Thyroid gland (tissue), 4 donors: ENCODE data around the gene NEK2. TPM values are rescaled to one million over a fixed set of nuclear protein-coding genes. Genes with fewer than 3 reads are reported as not detected.

Source experiments
- DNase-seq, 2 donors: peaks; one replicate each; pipeline ENCODE4 v3.0.0-alpha.2; 2019
- H3K27ac ChIP-seq, 3 donors: fragments of 200-600 bp; sonication (generic); 1 replicate in 2 of 3; 2 replicates in 1 of 3; pipeline ENCODE4 v1.5.1; 2016 to 2019; ENCODE audit warnings: mild to moderate bottlenecking in 1 of 3, moderate library complexity in 1 of 3
- H3K27me3 ChIP-seq: fragments of 200-600 bp; sonication (generic); one replicate; pipeline ENCODE4 v1.5.1; 2019
- H3K36me3 ChIP-seq, 2 donors: fragments of 200-600 bp; sonication (generic); one replicate each; pipeline ENCODE4 v1.5.1; 2016 to 2019
- H3K4me1 ChIP-seq, 2 donors: fragments of 200-600 bp; sonication (generic); one replicate each; pipeline ENCODE4 v1.5.1; 2017 to 2019
- H3K4me3 ChIP-seq, 3 donors: fragments of 200-600 bp; sonication (generic); replicated peaks in 1 of 3; 1 replicate in 2 of 3; 2 replicates in 1 of 3; pipeline ENCODE4 v1.5.1; 2016; ENCODE audit warnings: mild to moderate bottlenecking in 1 of 3
- H3K9me3 ChIP-seq: fragments of 200-600 bp; sonication (generic); one replicate; pipeline ENCODE4 v1.5.1; 2017
- POLR2A ChIP-seq, 2 donors: fragments of 450-650 bp; IDR thresholded peaks; one replicate each; pipeline ENCODE4 v1.6.1; 2017; ENCODE audit warnings: antibody characterized with exemption in 2 of 2, mild to moderate bottlenecking in 2 of 2, moderate library complexity in 1 of 2
- WGBS, 2 donors: methylation state at CpG; one replicate each; pipeline ENCODE4 v1.1.5; 2017; 5-methylcytosine and 5-hydroxymethylcytosine counted together
- intact Hi-C: fragments of 100-400 bp; cut with DNase I; formaldehyde crosslinking; loops from one replicate; pipeline ENCODE4 v1.15.1; 2023
- total RNA-seq, 4 donors: library from RNA; depleted of rRNA; stranded (reverse); fragments of >200 nt; gene quantifications; one replicate each; pipeline ENCODE4 v1.2.3, GENCODE V29; 2016
- TF ChIP-seq, protein P1 (sequence below), 6 experiments: fragments of 200-600 bp in 3 of 6; fragments of 450-650 bp in 3 of 6; sonication (generic) in 3 of 6; IDR thresholded peaks; one replicate each; pipeline ENCODE4 v1.5.1; 2016 to 2019; ENCODE audit warnings: antibody characterized with exemption in 6 of 6, mild to moderate bottlenecking in 2 of 6, inconsistent platforms in 1 of 6, moderate library complexity in 1 of 6

NEK2 gene
- total RNA-seq, 4 donors from 2014 or later, result 0.11 to 2.4 (median 0.40) TPM; not detected in 1

GRCh38 chr1:211715971-211716370, 40.5 kb upstream of the NEK2 start:
- no peak for TF ChIP-seq POLR2A (IDR thresholded peaks at IDR 0.05)
- TF ChIP-seq, protein P1, sequence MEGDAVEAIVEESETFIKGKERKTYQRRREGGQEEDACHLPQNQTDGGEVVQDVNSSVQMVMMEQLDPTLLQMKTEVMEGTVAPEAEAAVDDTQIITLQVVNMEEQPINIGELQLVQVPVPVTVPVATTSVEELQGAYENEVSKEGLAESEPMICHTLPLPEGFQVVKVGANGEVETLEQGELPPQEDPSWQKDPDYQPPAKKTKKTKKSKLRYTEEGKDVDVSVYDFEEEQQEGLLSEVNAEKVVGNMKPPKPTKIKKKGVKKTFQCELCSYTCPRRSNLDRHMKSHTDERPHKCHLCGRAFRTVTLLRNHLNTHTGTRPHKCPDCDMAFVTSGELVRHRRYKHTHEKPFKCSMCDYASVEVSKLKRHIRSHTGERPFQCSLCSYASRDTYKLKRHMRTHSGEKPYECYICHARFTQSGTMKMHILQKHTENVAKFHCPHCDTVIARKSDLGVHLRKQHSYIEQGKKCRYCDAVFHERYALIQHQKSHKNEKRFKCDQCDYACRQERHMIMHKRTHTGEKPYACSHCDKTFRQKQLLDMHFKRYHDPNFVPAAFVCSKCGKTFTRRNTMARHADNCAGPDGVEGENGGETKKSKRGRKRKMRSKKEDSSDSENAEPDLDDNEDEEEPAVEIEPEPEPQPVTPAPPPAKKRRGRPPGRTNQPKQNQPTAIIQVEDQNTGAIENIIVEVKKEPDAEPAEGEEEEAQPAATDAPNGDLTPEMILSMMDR (IDR thresholded peaks at IDR 0.05), result no peak
- Histone ChIP-seq H3K27ac (no peak overlapping the region), H3K4me1 (no peaks in the 10 kb centered on the region), H3K4me3 (no peak overlapping the region), H3K36me3 (no peaks in the 10 kb centered on the region), H3K9me3 (no peaks in the 10 kb centered on the region), H3K27me3 (no peaks in the 10 kb centered on the region)
- intact Hi-C loops, result no loop called here
- no peak for DNase-seq
- 53 to 61% methylated on average over 2 of the region's 2 CpGs for WGBS, 2 donors

DNA sequence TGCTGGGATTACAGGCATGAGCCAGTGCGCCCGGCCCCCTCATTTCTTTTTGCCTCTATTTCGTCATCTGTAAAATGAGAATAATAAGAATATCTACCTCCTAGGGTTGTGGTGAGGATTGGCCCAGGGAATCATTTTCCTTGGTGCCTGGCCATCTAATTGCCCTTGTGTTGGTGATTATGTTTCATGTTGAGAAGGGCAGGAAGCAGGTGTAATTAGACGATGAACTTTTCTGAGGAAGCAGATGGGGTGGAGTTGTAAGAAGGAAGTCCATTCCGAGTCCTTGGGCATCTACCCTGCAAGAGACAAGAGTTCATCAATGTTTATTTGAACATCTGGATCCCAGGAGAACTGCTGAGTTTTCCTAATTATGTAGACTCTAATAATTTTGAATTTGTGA, 38.7 kb upstream of the NEK2 start:
- Histone ChIP-seq H3K36me3 (no peaks in the 10 kb centered on the region), H3K4me1 (no peaks in the 10 kb centered on the region), H3K4me3 (no peak overlapping the region), H3K27me3 (no peaks in the 10 kb centered on the region), H3K9me3 (no peaks in the 10 kb centered on the region), H3K27ac (no peak overlapping the region)
- 82 to 90% methylated on average over 5 of the region's 5 CpGs for WGBS, 2 donors
- no peak for DNase-seq
- TF ChIP-seq POLR2A (IDR thresholded peaks at IDR 0.05), result no peak
- TF ChIP-seq, protein P1 (IDR thresholded peaks at IDR 0.05), result no peak
- intact Hi-C loops, result no loop called here

- intact Hi-C loops, result no loop called here
- H3K27ac ChIP-seq, result no peak overlapping the region
- no peak for DNase-seq
- H3K9me3 ChIP-seq, result no peaks in the 10 kb centered on the region
- no peak overlapping the region for H3K4me3 ChIP-seq
- whole genome bisulfite sequencing, 2 donors, result 91% methylated on average over 10 of the region's 10 CpGs
- no peak for TF ChIP-seq POLR2A (IDR thresholded peaks at IDR 0.05)
- TF ChIP-seq, protein P1 (IDR thresholded peaks at IDR 0.05), result no peak
- no peaks in the 10 kb centered on the region for H3K27me3 ChIP-seq
- no peaks in the 10 kb centered on the region for H3K4me1 ChIP-seq
- no peaks in the 10 kb centered on the region for H3K36me3 ChIP-seq
Measured at GRCh38 chr1:211713231-211713630, 37.8 kb upstream of the NEK2 start.

DNA sequence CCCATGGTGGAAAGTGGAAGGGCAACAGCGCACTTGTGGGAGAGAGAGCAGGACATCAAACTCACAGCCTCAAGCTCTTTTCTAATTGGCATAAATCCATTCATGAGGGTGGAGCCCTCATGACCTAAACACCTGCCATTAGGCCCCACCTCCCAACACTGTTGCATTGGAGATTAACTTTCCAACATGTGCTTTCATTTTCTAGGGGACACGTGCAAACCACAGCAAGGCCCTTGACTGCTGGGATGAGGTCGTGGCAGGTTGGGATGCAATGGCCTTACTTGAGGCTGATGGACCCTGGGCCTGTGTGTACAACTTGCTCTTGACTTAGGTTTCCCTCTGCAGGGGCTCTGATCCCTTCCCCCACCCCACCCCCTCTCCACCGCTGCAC, 35.9 kb upstream of the NEK2 start:
- intact Hi-C loops, result no loop called here
- no peaks in the 10 kb centered on the region for H3K4me1 ChIP-seq
- no peaks in the 10 kb centered on the region for H3K36me3 ChIP-seq
- H3K27me3 ChIP-seq, result no peaks in the 10 kb centered on the region
- DNase-seq, result no peak
- 91 to 94% methylated on average over 4 of the region's 4 CpGs for WGBS, 2 donors
- TF ChIP-seq POLR2A (IDR thresholded peaks at IDR 0.05), result no peak
- TF ChIP-seq, protein P1 (IDR thresholded peaks at IDR 0.05), result no peak
- H3K4me3 ChIP-seq, result no peak overlapping the region
- no peaks in the 10 kb centered on the region for H3K9me3 ChIP-seq
- H3K27ac ChIP-seq, result no peak overlapping the region

DNA sequence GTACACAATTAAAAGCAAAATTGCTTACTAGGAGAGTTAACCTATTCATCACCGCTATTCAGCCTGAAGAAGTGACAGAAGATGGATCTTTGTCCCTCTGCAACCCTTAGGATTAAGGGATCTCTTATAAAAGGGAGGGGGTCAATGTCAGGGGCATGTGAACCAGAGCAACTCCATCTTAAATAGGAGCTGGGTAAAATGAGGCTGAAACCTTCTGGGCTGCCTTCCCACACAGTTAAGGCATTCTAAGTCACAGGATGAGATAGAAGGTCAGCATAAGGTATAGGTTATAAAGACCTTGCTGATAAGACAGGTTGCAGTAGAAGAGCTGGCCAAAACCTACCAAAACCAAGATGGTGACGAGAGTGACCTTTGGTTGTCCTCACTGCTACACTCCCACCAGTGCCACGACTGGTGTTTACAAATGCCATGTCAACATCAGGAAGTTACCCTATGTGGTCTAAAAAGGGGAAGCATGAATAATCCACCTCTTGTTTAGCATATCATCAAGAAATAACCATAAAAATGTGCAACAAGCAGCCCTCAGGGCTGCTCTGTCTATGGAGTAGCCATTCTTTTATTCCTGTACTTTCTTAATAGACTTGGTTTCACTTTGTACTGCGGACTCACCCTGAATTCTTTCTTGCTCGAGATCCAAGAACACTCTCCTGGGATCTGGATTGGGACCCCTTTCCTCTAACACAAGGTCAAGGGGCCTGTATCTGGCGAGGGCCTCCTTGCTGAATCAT, 35.3 kb upstream of the NEK2 start:
- Histone ChIP-seq H3K4me1 (peaks cover 0 to under 1% of the 10 kb centered on the region in 2 donors), H3K27ac (no peak overlapping the region), H3K9me3 (no peaks in the 10 kb centered on the region), H3K27me3 (no peaks in the 10 kb centered on the region), H3K36me3 (no peaks in the 10 kb centered on the region), H3K4me3 (no peak overlapping the region)
- no peak for TF ChIP-seq POLR2A (IDR thresholded peaks at IDR 0.05)
- TF ChIP-seq, protein P1 (IDR thresholded peaks at IDR 0.05), result no peak
- WGBS, 2 donors, result 85 to 91% methylated on average over 6 of the region's 6 CpGs
- no peak for DNase-seq
- intact Hi-C loops, result no loop called here
